ENCODE measurements around the gene ZFPL1. TPM values are rescaled to one million over a fixed set of nuclear protein-coding genes. Genes with fewer than 3 reads are reported as not detected.

Gene ZFPL1
- total RNA-seq, 1 experiment from 2014 or later, result 19.0 TPM

DNA sequence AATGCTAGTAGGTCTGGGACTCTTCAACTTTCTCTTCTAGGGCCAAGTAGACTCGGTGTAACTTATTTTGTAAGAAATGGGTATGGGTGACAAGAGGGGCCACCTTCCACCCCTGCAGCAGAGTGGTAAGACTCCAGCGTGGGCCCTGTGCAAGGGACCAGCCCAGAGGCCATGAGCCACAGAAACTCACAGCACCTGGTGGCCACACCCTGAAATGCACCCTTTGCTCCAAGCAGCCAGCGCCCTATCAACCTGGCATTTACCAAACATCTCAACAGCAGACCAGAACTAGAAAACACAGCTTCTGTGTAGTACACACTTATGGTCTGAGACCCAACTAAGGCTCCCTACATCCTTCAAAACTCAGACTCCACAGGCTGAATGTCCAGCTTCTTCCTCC, 5.9 kb upstream of the ZFPL1 start:
- no peak overlapping the region for H3K4me3 ChIP-seq (ENCODE audit: low read length)
- peaks cover 26% of the 10 kb centered on the region for H3K79me2 ChIP-seq (ENCODE audit: low read length)
- peak; percentile 83 for DNase-seq
- no peaks in the 10 kb centered on the region for H4K20me1 ChIP-seq (ENCODE audit: insufficient read depth, low read depth, low read length)
- H3K27me3 ChIP-seq (ENCODE audit: low read length), result no peaks in the 10 kb centered on the region
- H3K9ac ChIP-seq (ENCODE audit: low read length), result no peak overlapping the region
- H3K4me2 ChIP-seq (ENCODE audit: low read depth, low read length, poor library complexity, severe bottlenecking), result no peak overlapping the region
- H2AFZ ChIP-seq (ENCODE audit: low read length), result no peak overlapping the region
- H3K27ac ChIP-seq (ENCODE audit: low read length), result no peak overlapping the region
- no peaks in the 10 kb centered on the region for H3K9me2 ChIP-seq (replicated peaks; ENCODE audit: insufficient read depth, low read length)
- H3K4me1 ChIP-seq (ENCODE audit: low read length), result peaks cover 19% of the 10 kb centered on the region
- no peaks in the 10 kb centered on the region for H3K9me3 ChIP-seq (ENCODE audit: low read length)
- H3K36me3 ChIP-seq (ENCODE audit: insufficient read depth, low read length), result peaks cover 12% of the 10 kb centered on the region; the same call in 1 of the 2 replicates

DNA sequence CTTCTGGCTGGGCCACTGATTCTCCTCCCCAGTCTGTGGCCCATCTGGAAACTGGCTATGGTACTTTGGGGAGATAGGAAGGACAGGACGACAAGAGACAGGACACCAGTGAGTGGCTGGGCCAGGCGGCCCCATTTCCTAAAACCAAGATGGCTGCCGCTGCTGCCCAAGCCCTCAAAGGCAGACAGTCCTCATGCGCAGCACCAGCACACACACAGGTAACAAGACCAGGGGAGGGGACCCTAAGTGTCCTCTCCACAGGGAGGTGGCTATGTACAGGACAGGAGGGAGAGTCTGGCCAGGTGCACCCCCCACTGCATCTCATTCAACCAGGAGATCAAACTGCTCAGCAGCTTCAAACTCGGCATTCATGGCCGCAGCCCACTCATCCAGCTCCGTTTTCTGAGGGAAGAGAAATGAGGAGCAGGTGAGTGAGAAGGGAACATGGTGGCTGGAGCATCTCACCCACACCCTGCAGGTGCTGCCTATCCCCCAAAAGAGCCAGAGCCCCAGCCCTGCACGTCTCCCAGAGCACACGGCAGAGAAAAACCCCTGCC, 5.2 kb upstream of the ZFPL1 start:
- Histone ChIP-seq H2AFZ (ENCODE audit: low read length) (no peak overlapping the region), H3K4me3 (ENCODE audit: low read length) (no peak overlapping the region), H3K79me2 (ENCODE audit: low read length) (peaks cover 33% of the 10 kb centered on the region), H3K9ac (ENCODE audit: low read length) (no peak overlapping the region), H3K4me1 (ENCODE audit: low read length) (peaks cover 19% of the 10 kb centered on the region), H3K36me3 (ENCODE audit: insufficient read depth, low read length) (peaks cover 12% of the 10 kb centered on the region; the same call in 1 of the 2 replicates), H3K9me2 (replicated peaks; ENCODE audit: insufficient read depth, low read length) (no peaks in the 10 kb centered on the region), H3K4me2 (ENCODE audit: low read depth, low read length, poor library complexity, severe bottlenecking) (peak overlapping the region; percentile 9), H3K9me3 (ENCODE audit: low read length) (no peaks in the 10 kb centered on the region), H4K20me1 (ENCODE audit: insufficient read depth, low read depth, low read length) (no peaks in the 10 kb centered on the region), H3K27me3 (ENCODE audit: low read length) (no peaks in the 10 kb centered on the region), H3K27ac (ENCODE audit: low read length) (no peak overlapping the region)
- no peak for DNase-seq

DNA sequence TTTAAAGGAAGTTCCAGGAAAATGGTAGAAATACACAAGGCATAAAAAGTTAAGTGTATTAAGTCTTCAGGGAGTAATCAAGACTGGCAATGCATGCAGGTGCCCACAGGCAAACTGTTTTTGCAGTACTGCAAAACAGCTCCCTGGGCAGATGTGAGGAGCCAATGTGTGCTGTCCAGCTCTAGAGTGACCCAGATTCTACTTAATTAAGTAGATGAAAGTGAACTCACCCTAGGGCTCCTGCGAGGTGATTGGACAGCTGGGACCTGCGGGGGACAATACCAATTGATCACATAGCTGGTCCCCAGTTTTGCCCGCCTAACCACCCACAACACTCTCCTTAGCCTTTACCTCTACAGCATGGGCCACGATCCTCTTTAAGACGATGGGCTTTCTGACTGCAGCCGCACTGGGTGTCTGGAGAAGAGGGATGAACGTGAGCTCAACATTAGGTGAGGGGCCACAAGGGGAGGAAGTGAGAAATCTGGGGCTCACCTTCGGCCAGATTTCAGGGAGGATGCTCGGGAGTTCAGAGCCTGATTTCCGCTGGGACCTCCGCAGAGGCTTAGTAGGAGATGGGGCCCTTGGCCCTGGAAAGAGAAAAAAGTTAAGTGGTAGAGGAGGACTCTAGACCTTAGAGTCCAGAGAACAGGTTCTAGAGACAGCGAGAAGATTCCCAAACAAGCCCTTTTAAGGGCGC, 738 bp upstream of the ZFPL1 start:
- Histone ChIP-seq H3K79me2 (ENCODE audit: low read length) (peaks cover 52% of the 10 kb centered on the region), H3K36me3 (ENCODE audit: insufficient read depth, low read length) (peaks cover 12% of the 10 kb centered on the region; the same call in 1 of the 2 replicates), H3K9me2 (replicated peaks; ENCODE audit: insufficient read depth, low read length) (no peaks in the 10 kb centered on the region), H3K4me1 (ENCODE audit: low read length) (peaks cover 30% of the 10 kb centered on the region), H4K20me1 (ENCODE audit: insufficient read depth, low read depth, low read length) (peaks cover 8% of the 10 kb centered on the region; the same call in 1 of the 2 replicates), H3K9me3 (ENCODE audit: low read length) (no peaks in the 10 kb centered on the region), H3K27ac (ENCODE audit: low read length) (peak overlapping the region; percentile 35), H3K4me2 (ENCODE audit: low read depth, low read length, poor library complexity, severe bottlenecking) (peak overlapping the region; percentile 82), H3K9ac (ENCODE audit: low read length) (peak overlapping the region; percentile 83), H2AFZ (ENCODE audit: low read length) (0 out of 2 replicates have a peak overlapping the region, but pooled peaks have one; percentile 27), H3K4me3 (ENCODE audit: low read length) (peak overlapping the region; percentile 77), H3K27me3 (ENCODE audit: low read length) (no peaks in the 10 kb centered on the region)
- peak; percentile 67 for DNase-seq

DNA sequence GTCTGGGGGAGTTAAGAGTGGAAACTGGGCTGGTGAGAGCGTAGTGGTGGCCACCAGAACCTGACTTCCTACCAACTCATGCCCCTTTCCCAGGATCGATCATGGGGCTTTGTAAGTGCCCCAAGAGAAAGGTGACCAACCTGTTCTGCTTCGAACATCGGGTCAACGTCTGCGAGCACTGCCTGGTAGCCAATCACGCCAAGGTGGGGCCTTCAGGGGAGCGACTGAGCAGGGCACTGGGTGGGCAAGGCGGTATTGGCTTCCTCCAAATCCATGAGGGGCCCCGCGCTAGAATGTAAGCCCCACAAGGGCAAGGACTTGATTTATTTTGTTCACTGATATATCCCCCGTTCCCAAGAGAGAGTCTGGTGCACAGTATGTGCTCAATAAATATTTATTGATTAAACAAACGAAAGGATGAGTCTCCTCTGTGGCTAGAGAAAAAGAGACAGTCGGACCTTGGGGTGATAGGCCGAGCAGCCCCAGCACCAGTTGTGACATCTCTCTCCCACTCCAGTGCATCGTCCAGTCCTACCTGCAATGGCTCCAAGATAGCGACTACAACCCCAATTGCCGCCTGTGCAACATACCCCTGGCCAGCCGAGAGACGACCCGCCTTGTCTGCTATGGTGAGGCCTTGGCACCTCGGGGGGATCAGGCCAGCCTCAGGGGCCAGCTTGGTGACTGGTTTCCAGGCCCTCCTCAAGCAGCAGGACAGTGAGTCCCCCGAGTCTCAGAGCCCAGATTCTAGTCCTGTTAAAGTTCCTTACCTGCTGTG, 765 bp downstream of the ZFPL1 start:
- no peak for DNase-seq
- H3K27me3 ChIP-seq (ENCODE audit: low read length), result no peaks in the 10 kb centered on the region
- H2AFZ ChIP-seq (ENCODE audit: low read length), result no peak overlapping the region
- H3K36me3 ChIP-seq (ENCODE audit: insufficient read depth, low read length), result peaks cover 8% of the 10 kb centered on the region; the same call in 1 of the 2 replicates
- H4K20me1 ChIP-seq (ENCODE audit: insufficient read depth, low read depth, low read length), result peaks cover 8% of the 10 kb centered on the region; the same call in 1 of the 2 replicates
- peaks cover 25% of the 10 kb centered on the region for H3K4me1 ChIP-seq (ENCODE audit: low read length)
- H3K79me2 ChIP-seq (ENCODE audit: low read length), result peaks cover 48% of the 10 kb centered on the region
- peak overlapping the region; percentile 77 for H3K4me3 ChIP-seq (ENCODE audit: low read length)
- peak overlapping the region; percentile 83 for H3K9ac ChIP-seq (ENCODE audit: low read length)
- peak overlapping the region; percentile 35 for H3K27ac ChIP-seq (ENCODE audit: low read length)
- peak overlapping the region; percentile 82 for H3K4me2 ChIP-seq (ENCODE audit: low read depth, low read length, poor library complexity, severe bottlenecking)
- H3K9me3 ChIP-seq (ENCODE audit: low read length), result no peaks in the 10 kb centered on the region
- no peaks in the 10 kb centered on the region for H3K9me2 ChIP-seq (replicated peaks; ENCODE audit: insufficient read depth, low read length)

GRCh38 chr11:65085446-65085845, 1.4 kb downstream of the ZFPL1 start:
- peaks cover 8% of the 10 kb centered on the region; the same call in 1 of the 2 replicates for H3K36me3 ChIP-seq (ENCODE audit: insufficient read depth, low read length)
- peak overlapping the region; percentile 82 for H3K4me2 ChIP-seq (ENCODE audit: low read depth, low read length, poor library complexity, severe bottlenecking)
- H3K4me1 ChIP-seq (ENCODE audit: low read length), result peaks cover 25% of the 10 kb centered on the region
- H3K27ac ChIP-seq (ENCODE audit: low read length), result no peak overlapping the region
- peaks cover 48% of the 10 kb centered on the region for H3K79me2 ChIP-seq (ENCODE audit: low read length)
- peaks cover 8% of the 10 kb centered on the region; the same call in 1 of the 2 replicates for H4K20me1 ChIP-seq (ENCODE audit: insufficient read depth, low read depth, low read length)
- no peaks in the 10 kb centered on the region for H3K27me3 ChIP-seq (ENCODE audit: low read length)
- no peaks in the 10 kb centered on the region for H3K9me3 ChIP-seq (ENCODE audit: low read length)
- peak overlapping the region; percentile 77 for H3K4me3 ChIP-seq (ENCODE audit: low read length)
- H2AFZ ChIP-seq (ENCODE audit: low read length), result no peak overlapping the region
- H3K9ac ChIP-seq (ENCODE audit: low read length), result peak overlapping the region; percentile 83
- DNase-seq, result no peak
- H3K9me2 ChIP-seq (replicated peaks; ENCODE audit: insufficient read depth, low read length), result no peaks in the 10 kb centered on the region

DNA sequence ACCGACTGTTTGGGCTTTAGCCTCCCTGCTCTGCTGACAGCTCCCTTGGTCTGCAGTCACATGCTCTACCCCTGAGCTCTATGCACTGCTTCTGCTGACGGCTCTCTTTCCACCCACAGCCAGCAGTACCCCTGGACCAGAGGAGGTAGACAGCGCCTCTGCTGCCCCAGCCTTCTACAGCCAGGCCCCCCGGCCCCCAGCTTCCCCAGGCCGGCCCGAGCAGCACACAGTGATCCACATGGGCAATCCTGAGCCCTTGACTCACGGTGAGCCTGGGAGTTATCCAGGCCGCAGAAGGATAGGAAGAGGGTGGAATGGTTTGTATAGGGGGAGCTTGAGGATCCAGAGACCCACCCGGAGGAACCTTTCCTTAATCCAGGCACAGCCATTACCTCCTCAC, 2.8 kb downstream of the ZFPL1 start:
- Histone ChIP-seq H3K4me1 (ENCODE audit: low read length) (peaks cover 23% of the 10 kb centered on the region), H4K20me1 (ENCODE audit: insufficient read depth, low read depth, low read length) (peaks cover 8% of the 10 kb centered on the region; the same call in 1 of the 2 replicates), H3K4me3 (ENCODE audit: low read length) (no peak overlapping the region), H3K9me3 (ENCODE audit: low read length) (no peaks in the 10 kb centered on the region), H3K27me3 (ENCODE audit: low read length) (no peaks in the 10 kb centered on the region), H3K36me3 (ENCODE audit: insufficient read depth, low read length) (peaks cover 8% of the 10 kb centered on the region; the same call in 1 of the 2 replicates), H3K4me2 (ENCODE audit: low read depth, low read length, poor library complexity, severe bottlenecking) (no peak overlapping the region), H3K9me2 (replicated peaks; ENCODE audit: insufficient read depth, low read length) (no peaks in the 10 kb centered on the region), H3K27ac (ENCODE audit: low read length) (no peak overlapping the region), H3K9ac (ENCODE audit: low read length) (no peak overlapping the region), H2AFZ (ENCODE audit: low read length) (no peak overlapping the region), H3K79me2 (ENCODE audit: low read length) (peaks cover 38% of the 10 kb centered on the region)
- DNase-seq, result no peak

DNA sequence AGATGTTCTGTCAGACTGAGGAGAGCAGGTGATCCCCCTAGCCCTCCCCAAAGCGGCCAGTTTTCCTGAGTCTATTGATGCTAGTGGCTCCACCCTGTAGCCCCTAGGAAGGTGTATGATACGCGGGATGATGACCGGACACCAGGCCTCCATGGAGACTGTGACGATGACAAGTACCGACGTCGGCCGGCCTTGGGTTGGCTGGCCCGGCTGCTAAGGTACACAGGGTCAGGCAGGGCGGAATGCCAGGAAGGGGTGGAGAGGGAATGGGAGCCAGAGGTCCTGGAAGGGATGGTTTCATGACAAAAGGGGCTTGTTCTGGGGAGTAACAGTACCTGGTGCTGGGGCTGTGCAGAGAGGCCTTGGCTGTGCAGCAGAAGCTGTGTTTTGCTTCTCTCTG, 3.2 kb downstream of the ZFPL1 start:
- peaks cover 8% of the 10 kb centered on the region; the same call in 1 of the 2 replicates for H3K36me3 ChIP-seq (ENCODE audit: insufficient read depth, low read length)
- no peak overlapping the region for H3K4me3 ChIP-seq (ENCODE audit: low read length)
- no peak overlapping the region for H3K27ac ChIP-seq (ENCODE audit: low read length)
- peaks cover 19% of the 10 kb centered on the region for H3K4me1 ChIP-seq (ENCODE audit: low read length)
- DNase-seq, result no peak
- H3K9me2 ChIP-seq (replicated peaks; ENCODE audit: insufficient read depth, low read length), result no peaks in the 10 kb centered on the region
- no peak overlapping the region for H3K9ac ChIP-seq (ENCODE audit: low read length)
- no peaks in the 10 kb centered on the region for H3K27me3 ChIP-seq (ENCODE audit: low read length)
- H3K9me3 ChIP-seq (ENCODE audit: low read length), result no peaks in the 10 kb centered on the region
- peaks cover 34% of the 10 kb centered on the region for H3K79me2 ChIP-seq (ENCODE audit: low read length)
- H3K4me2 ChIP-seq (ENCODE audit: low read depth, low read length, poor library complexity, severe bottlenecking), result no peak overlapping the region
- peaks cover 8% of the 10 kb centered on the region; the same call in 1 of the 2 replicates for H4K20me1 ChIP-seq (ENCODE audit: insufficient read depth, low read depth, low read length)
- no peak overlapping the region for H2AFZ ChIP-seq (ENCODE audit: low read length)

DNA sequence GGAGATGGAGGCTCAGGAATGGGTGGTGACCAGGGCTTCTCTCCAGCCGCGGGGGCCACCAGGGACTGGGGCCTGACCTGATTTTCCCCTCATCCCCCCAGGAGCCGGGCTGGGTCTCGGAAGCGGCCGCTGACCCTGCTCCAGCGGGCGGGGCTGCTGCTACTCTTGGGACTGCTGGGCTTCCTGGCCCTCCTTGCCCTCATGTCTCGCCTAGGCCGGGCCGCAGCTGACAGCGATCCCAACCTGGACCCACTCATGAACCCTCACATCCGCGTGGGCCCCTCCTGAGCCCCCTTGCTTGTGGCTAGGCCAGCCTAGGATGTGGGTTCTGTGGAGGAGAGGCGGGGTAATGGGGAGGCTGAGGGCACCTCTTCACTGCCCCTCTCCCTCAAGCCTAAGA, 3.8 kb downstream of the ZFPL1 start:
- H3K27ac ChIP-seq (ENCODE audit: low read length), result no peak overlapping the region
- H3K9me2 ChIP-seq (replicated peaks; ENCODE audit: insufficient read depth, low read length), result no peaks in the 10 kb centered on the region
- no peak overlapping the region for H3K4me2 ChIP-seq (ENCODE audit: low read depth, low read length, poor library complexity, severe bottlenecking)
- no peak for DNase-seq
- H3K36me3 ChIP-seq (ENCODE audit: insufficient read depth, low read length), result peaks cover 8% of the 10 kb centered on the region; the same call in 1 of the 2 replicates
- no peaks in the 10 kb centered on the region for H3K9me3 ChIP-seq (ENCODE audit: low read length)
- H2AFZ ChIP-seq (ENCODE audit: low read length), result no peak overlapping the region
- H3K4me3 ChIP-seq (ENCODE audit: low read length), result no peak overlapping the region
- H3K4me1 ChIP-seq (ENCODE audit: low read length), result peaks cover 14% of the 10 kb centered on the region
- no peaks in the 10 kb centered on the region for H3K27me3 ChIP-seq (ENCODE audit: low read length)
- peaks cover 8% of the 10 kb centered on the region; the same call in 1 of the 2 replicates for H4K20me1 ChIP-seq (ENCODE audit: insufficient read depth, low read depth, low read length)
- H3K79me2 ChIP-seq (ENCODE audit: low read length), result peaks cover 29% of the 10 kb centered on the region
- no peak overlapping the region for H3K9ac ChIP-seq (ENCODE audit: low read length)

Data from Karpas-422 (cell line).